HG02678 (cell line): ENCODE results near the gene ZNF835.
"Not testable (repeated sequence)": the region's sequence is repeated elsewhere in the genome, so short reads cannot be mapped to it uniquely, and the experiment has no call there.

Source experiments
- ATAC-seq: cut with Tn5 transposase; IDR thresholded peaks from one replicate; pipeline ENCODE4 v1.9.1; 2021; ENCODE audit warnings: mild to moderate bottlenecking, moderate library complexity; ENCODE audit not compliant: unreplicated experiment

ZNF835 gene

DNA sequence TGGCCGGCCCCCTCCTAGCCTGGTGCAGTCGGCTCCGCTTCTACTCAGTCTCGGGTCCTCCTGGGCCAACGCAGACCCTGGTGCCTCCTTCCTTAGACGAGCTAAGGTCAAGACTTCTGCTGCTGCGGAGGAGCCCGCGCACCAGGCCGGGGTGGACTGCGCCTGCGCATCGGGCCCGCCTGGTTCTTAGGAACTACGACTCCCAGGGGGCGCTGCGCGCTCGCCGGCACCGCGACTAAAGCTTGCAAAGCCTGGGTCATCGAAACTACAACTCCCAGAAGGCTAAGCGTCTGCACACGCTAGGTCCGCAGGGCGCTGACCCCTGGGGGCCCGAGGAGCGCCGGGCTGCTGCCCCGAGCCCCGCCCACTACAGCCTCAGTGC lies at the start of gene ZNF835:
TSS of gene ZNF835 (minus strand) at position 145 of the 382 bp plus-strand sequence. CDS start 6,559 bp downstream, outside the sequence.
- no peak for ATAC-seq

DNA sequence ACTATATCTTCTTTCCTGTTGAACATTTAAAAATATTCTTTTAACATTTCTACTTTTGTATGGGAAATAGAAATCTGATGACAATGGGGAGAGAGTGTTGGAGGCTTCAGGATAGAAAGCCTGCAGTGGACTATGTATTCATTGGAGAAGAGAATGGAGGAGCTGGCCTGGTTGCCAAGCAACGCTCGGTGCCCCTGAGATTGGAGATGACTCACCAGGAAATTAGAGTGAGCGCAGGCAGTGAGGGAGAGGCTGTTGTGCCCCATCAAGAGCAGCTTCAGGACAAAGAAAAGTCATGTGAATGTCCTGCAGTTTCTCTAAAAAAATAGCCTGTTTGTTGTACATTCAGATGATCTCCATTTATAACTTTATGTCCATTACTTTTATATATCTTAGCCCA lies 48.7 kb upstream of the ZNF835 start:
- ATAC-seq: no peak

GRCh38 chr19:56718231-56718630 lies 46.7 kb upstream of the ZNF835 start:
- no peak for ATAC-seq

GRCh38 chr19:56712611-56713276 lies 41.2 kb upstream of the ZNF835 start:
- ATAC-seq: no peak

- no peak for ATAC-seq
These were observed 38.9 kb upstream of the ZNF835 start for GRCh38 chr19:56710437-56710836.

DNA sequence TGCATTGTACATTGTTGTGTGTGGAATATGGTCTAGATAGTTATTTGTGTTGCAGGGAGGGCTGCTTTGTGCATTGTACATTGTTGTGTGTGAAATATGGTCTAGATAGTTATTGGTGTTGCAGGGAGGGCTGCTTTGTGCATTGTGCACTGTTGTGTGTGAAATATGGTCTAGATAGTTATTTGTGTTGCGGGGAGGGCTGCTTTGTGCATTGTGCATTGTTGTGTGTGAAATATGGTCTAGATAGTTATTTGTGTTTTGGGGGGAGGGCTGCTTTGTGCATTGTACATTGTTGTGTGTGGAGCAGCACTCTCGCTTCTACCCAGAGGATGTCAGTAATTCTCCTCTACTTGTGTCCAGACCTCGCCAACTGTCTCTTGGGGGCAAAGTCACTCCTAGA lies 36.3 kb upstream of the ZNF835 start:
- no peak for ATAC-seq

DNA sequence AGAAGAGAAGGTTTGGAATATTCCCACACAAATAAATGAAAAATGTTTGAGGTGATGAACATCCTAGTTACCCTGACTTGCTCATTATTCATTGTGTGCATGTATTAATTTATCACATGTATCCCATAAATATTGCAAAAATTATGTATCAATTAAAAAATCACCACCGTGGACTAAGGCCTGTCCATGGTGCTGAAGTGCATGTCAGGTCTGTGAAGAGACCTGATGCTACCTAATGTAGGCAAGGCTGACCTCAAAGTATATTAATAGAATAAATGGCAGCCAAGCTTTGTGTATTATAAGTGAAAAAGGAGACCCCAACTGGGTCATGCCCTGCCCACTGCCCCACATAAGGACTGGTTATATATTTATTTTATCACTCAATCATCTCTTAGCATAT lies 34.4 kb upstream of the ZNF835 start:
- no peak for ATAC-seq

DNA sequence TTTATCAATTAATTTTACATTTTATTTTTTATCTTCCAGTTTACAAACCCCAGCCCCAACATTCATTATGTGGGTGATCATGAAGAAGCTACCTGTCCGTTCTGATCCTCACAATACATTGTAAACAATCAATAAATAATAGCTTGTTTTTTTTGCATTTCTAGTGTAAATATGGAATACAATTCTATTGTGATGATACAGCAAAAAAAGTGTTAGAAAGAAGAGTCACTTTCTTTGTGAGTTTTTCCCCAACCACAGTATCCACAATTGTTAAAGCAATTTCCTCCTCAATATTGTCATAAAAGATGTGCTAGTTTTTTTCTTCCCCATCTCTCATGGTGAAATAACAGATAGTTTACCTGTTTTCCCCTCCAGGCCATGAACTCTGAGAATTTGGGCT lies 30.3 kb upstream of the ZNF835 start:
- no peak for ATAC-seq

- ATAC-seq: no peak
These were observed 28.0 kb upstream of the ZNF835 start for GRCh38 chr19:56699552-56699951.

GRCh38 chr19:56692206-56692895 lies 20.8 kb upstream of the ZNF835 start:
- ATAC-seq: no peak

- ATAC-seq: no peak
These were observed 19.1 kb upstream of the ZNF835 start for GRCh38 chr19:56690670-56691069.

DNA sequence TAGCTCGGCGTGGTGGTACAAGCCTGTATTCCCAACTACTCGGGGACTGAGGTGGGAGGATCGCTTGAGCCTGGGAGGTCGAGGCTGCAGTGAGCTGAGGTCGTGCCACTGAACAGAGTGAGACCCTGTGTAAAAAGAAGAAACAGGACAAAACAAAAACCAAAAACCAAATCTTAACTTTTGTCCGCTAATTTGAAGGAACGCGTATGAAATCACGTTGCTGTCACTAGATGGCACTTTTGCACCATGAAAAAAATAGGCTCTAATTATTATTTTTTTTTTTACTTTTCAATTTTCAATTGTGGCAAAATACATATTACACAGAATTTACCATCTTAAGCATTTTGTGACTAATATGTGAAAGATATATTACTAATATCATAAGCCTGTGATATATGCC lies 17.6 kb upstream of the ZNF835 start:
- no peak for ATAC-seq

DNA sequence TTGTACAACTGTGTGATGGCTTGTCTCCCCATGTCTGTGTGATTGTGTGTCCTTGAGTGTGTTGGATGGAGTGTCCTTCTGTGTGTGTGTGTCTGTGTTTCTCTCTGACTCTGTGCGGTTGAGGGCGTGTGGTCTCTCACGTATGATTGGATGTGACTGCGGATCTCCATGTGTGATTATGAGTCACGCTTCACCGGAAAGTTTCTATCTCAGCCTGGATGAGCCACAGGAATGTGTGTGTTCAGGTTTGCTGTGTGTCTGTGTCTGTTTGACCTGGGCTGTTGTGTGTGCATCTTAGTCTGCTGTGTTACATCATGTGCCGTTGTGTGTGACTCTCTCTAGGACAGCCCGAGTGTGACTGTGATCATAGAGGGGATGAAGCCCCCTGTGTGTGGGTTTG lies 15.5 kb upstream of the ZNF835 start:
- no peak for ATAC-seq

DNA sequence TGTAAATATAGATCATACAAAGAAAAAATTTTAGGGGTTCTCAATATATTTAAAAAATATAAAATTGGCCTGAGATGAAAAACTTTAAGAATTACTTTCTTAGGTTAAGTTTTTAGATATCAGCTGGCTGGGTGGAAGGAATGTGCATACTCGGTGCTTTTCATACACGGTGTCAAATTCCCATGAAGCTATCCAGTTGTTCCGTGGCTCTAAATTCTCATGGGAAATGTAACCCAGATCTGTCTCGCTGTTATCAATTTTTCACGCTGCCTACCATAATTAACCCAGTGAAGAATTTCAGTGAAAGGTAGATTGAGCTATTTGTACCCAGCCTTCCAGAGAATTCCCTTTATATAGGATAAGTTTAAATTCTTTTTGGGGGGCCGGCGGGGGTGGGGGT lies 11.6 kb upstream of the ZNF835 start:
- no peak for ATAC-seq

- no peak for ATAC-seq
These were observed 10.1 kb upstream of the ZNF835 start for GRCh38 chr19:56681702-56682101.

DNA sequence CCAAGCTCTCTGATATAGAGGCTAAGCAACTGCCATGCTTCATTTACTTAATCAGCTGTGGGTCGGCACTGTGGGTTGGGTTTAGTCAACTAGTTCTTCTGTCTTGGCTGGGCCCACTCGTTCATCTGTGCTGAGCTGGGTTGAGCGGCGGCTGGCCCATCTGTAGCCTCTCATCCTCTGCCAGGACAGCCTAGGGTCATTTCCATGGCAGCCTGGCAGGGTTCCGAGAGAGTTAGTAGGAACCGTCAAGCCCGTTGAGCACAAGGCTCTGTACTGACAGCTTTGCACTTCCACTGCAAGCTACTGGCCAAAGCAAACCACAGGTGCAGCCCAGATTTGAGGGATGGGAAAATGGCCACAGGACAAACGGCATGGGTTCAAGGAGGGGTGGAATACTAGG lies 6.6 kb upstream of the ZNF835 start:
- ATAC-seq: no peak

DNA sequence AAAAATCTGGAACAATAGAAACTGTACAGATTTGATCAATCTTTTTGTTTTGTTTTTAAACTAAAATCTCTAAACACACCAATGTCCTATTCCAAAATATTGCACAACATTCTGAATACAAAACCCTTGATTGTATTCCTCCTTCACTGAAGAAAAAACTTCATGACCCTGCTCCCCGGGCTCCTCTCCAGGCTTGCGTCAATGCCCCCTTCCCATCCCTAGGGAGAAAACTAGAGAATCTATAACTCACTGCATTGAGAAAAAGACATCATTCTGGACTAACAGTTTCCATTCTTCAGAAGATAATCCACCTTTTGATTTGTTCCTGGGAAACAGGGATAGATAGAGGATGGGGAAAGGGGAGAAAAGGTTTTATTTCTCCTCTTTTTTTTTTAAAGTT lies 1.1 kb upstream of the ZNF835 start:
- ATAC-seq: not testable (repeated sequence)

DNA sequence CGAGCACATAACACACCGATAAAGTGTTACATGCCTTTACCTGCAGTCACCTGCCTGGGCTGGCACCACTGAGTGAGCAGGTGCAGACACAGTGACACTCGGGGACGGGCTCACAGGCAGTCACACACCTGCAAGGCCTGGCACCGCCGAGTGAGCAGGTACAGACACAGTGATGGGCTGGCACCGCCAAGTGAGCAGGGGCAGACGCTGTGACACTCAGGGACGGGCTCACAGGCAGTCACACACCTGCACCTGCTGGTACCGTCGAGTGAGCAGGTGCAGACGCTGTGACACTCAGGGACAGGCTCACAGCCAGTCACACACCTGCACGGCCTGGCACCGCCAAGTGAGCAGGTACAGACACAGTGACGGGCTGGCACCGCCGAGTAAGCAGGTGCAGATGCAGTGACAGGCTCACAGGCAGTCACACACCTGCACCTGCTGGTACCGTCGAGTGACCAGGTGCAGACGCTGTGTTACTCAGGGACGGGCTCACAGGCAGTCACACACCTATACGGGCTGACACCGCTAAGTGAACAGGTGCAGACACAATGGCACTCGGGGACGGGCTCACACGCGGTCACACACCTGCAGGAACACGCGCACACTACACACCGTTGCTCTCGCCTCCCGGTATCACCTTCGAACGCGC lies 470 bp downstream of the ZNF835 start:
- no peak for ATAC-seq

GRCh38 chr19:56670401-56670960 lies 1.1 kb downstream of the ZNF835 start:
- ATAC-seq: no peak

- ATAC-seq: no peak
These were observed 2.9 kb downstream of the ZNF835 start for GRCh38 chr19:56668676-56669075.

DNA sequence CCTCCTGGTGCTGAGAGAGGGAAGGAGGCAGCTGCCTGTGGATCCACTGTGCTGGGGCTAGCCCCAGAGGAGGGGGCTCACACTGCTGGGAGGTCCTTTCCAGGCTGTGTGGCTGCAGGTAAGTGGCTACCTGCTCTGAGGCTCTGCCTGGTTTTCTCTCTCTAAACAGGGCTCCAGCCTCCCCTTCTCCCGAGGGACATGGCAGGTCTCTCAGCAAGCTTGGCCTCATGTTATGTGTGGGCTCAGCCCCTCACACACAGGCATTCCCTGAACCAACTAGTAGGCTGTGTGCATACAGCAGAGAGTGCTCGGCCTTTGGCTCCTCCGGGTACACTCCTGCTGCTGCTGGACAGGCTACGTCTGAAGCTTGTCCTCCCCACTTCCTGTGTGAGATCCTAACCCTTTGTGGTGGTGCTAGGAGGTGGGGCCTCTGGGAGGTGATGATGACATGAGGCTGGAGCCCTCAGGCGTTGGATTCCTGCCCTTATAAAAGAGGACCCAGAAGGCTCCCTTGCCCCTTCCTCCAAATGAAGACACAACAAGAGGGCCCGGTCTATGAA lies 4.2 kb downstream of the ZNF835 start:
- no peak for ATAC-seq

DNA sequence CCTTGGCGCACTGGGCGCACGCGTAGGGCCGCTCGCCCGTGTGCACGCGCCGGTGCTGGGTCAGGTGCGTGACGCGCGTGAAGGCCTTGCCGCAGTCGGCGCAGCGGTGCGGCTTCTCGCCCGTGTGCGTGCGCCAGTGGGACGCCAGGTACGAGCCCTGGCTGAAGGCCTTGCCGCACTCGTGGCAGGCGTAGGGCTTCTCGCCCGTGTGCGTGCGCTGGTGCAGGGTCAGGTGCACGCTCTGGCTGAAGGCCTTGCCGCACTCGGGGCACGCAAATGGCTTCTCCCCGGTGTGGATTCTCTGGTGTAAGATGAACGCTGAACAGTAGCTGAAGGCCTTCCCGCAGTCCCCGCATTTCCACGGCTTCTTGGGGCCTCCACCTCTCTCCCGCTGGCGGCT lies 7.0 kb downstream of the ZNF835 start:
- ATAC-seq: no peak
